Measurements from ENCODE around the gene ASB3. TPM values are rescaled to one million over a fixed set of nuclear protein-coding genes. Genes with fewer than 3 reads are reported as not detected.

The ASB3 gene
- total RNA-seq, 4 donors from 2014 or later = 24.2 to 32.2 (median 30.2) TPM

DNA sequence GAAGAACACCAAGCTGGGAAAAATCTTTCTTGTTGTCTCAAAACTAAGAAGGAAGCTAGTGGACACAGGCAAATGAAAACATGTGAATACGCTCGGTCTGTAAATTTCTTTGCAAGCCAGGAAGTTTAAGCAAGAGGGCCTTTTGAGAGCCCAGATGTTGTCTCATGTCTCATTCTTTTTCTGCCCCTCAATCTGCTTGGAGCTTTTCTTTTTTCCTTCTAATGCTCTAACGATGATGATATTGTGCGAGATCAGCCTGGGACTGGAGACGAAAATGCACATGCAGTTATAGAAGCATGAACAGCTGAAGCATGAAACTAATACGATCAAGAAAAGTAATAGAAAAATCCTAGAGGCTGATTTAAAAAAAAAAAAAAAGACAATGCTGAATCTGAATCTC lies 157.8 kb downstream of the ASB3 start:
- H3K27ac ChIP-seq = no peak overlapping the region
- H3K4me1 ChIP-seq = no peaks in the 10 kb centered on the region
- no peaks in the 10 kb centered on the region for H3K27me3 ChIP-seq
- intact Hi-C loops (cut with DNase I) = no loop called here
- no peak for DNase-seq
- TF ChIP-seq, protein P1, sequence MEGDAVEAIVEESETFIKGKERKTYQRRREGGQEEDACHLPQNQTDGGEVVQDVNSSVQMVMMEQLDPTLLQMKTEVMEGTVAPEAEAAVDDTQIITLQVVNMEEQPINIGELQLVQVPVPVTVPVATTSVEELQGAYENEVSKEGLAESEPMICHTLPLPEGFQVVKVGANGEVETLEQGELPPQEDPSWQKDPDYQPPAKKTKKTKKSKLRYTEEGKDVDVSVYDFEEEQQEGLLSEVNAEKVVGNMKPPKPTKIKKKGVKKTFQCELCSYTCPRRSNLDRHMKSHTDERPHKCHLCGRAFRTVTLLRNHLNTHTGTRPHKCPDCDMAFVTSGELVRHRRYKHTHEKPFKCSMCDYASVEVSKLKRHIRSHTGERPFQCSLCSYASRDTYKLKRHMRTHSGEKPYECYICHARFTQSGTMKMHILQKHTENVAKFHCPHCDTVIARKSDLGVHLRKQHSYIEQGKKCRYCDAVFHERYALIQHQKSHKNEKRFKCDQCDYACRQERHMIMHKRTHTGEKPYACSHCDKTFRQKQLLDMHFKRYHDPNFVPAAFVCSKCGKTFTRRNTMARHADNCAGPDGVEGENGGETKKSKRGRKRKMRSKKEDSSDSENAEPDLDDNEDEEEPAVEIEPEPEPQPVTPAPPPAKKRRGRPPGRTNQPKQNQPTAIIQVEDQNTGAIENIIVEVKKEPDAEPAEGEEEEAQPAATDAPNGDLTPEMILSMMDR (IDR thresholded peaks at IDR 0.05) = no peak
- no peak for TF ChIP-seq POLR2A (IDR thresholded peaks at IDR 0.05)
- H3K9me3 ChIP-seq = no peaks in the 10 kb centered on the region
- 73 to 76% methylated on average over 6 of the region's 6 CpGs for WGBS, 2 donors
- no peak overlapping the region for H3K4me3 ChIP-seq (replicated peaks in 1 of 3)
- H3K36me3 ChIP-seq = no peaks in the 10 kb centered on the region

DNA sequence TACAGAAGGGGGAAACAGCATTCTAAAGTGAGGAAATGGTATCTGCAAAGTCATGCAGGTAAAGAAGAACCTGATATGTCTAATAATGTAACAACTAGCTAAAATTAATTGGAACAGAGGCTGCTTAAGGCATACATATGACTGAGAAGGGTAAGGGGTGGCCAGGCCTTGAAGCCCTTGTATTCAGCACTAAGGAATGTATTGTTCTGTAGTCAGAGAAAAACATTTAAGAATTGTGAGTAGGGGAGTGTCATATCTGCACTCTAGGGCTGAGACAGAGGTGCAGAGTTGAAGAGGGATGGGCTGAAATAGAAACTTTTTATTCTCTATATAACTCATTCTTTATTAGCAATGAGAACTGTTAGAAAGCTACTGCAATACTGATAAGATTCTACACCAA lies 164.6 kb downstream of the ASB3 start:
- intact Hi-C loops (cut with DNase I) = no loop called here

DNA sequence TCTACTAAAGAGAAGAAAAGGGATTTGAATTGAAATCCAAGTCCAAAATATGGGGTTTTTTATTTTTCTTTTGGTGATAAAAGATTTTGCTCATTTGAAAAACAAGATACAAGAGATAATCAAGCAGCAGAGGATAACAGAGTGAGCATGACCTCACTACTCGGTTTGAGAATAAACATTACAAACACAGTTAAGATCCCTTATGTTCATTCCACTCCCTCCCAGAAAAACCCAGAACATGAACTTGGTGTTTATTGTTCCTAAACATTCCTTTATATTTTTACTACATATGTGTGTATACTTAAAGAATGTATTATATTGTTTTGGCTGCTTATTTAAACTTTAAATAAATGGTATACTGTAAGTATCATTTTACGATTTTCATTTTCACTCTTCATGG lies 165.8 kb downstream of the ASB3 start:
- Histone ChIP-seq H3K27ac (no peak overlapping the region), H3K4me1 (peaks cover 0 to 5% of the 10 kb centered on the region in 2 donors), H3K27me3 (no peaks in the 10 kb centered on the region), H3K36me3 (no peaks in the 10 kb centered on the region), H3K4me3 (replicated peaks in 1 of 3) (no peak overlapping the region), H3K9me3 (no peaks in the 10 kb centered on the region)
- intact Hi-C loops (cut with DNase I) = no loop called here
- 85 to 87% methylated on average over 2 of the region's 2 CpGs for WGBS, 2 donors
- no peak for TF ChIP-seq POLR2A (IDR thresholded peaks at IDR 0.05)
- TF ChIP-seq, protein P1 (IDR thresholded peaks at IDR 0.05) = no peak
- no peak for DNase-seq

More for the DNA sequence above, 164.6 kb downstream of the ASB3 start:
- Histone ChIP-seq H3K36me3 (no peaks in the 10 kb centered on the region), H3K27me3 (no peaks in the 10 kb centered on the region), H3K27ac (no peak overlapping the region), H3K9me3 (no peaks in the 10 kb centered on the region), H3K4me1 (peaks cover 0 to 5% of the 10 kb centered on the region in 2 donors), H3K4me3 (replicated peaks in 1 of 3) (no peak overlapping the region)
- no peak for DNase-seq
- no peak for TF ChIP-seq POLR2A (IDR thresholded peaks at IDR 0.05)
- TF ChIP-seq, protein P1 (IDR thresholded peaks at IDR 0.05) = no peak

Other genes starting within 250 kb of the ASB3 start
- 1 to 10 TPM; 1.7 to 3.2 (median 1.9) TPM for gene CHAC2, start 19.1 kb downstream of the ASB3 start, total RNA-seq
- 100 to 1,000 TPM in 1 of 4 donors, 10 to 100 TPM in 3; 54.1 to 138 (median 83.2) TPM for gene ERLEC1, start 91 bp upstream of the ASB3 start, total RNA-seq
- 1 to 10 TPM; 3.7 to 7.9 (median 6.1) TPM for gene GPR75, start 73.0 kb upstream of the ASB3 start, total RNA-seq
- 100 to 1,000 TPM in 1 of 4 donors, 10 to 100 TPM in 3; 64.3 to 131 (median 84.4) TPM for gene PSME4, start 184.0 kb upstream of the ASB3 start, total RNA-seq

Data from thyroid gland (tissue), 4 donors.